K562 (cell line): ENCODE results near the gene CLEC10A. TPM values are rescaled to one million over a fixed set of nuclear protein-coding genes. Genes with fewer than 3 reads are reported as not detected.
A peak's percentile ranks its signal among the peaks of the same experiment; 100 is the strongest.

ENCODE experiments used
- ATAC-seq: fragments of 200-7000 bp; cut with Tn5 transposase; 3 replicates; pipeline ENCODE4 v1.9.1; 2020; ENCODE audit warnings: moderate library complexity
- BruUV-seq: library from RNA; stranded (reverse); fragments of 400-500 nt; replicated peaks from 2 replicates; lab custom pipeline; 2021; lab: Mats Ljungman, UMichigan
- CTCF ChIA-PET: fragments of 300-600 bp; formaldehyde crosslinking; extraction: SDS; loops from one replicate; lab custom pipeline; 2021; ENCODE audit warnings: low intra/inter-chr PET ratio; lab: Yijun Ruan, JAX
- POLR2A ChIA-PET: fragments of 300-600, 350-650 bp; sonication (Branson Sonifier 250); formaldehyde crosslinking; extraction: SDS; loops from one replicate; lab custom pipeline; 2021; ENCODE audit warnings: antibody characterized with exemption, inconsistent platforms; lab: Yijun Ruan, JAX
- DNase-seq, 4 experiments: peaks; one replicate each; pipeline versions ENCODE4 v3.0.0 to v3.0.0-alpha.2; 2011 to 2018; ENCODE audit warnings: low spot score in 3 of 4, mixed read lengths in 3 of 4; ENCODE audit errors: extremely low read depth in 1 of 4
- FAIRE-seq: peaks from 2 replicates; lab custom pipeline; 2011; peaks lifted over from hg19 to GRCh38; lab: Jason Lieb, UNC
- H2AFZ ChIP-seq: 2 replicates; pipeline ENCODE4 v1.6.0; 2011; ENCODE audit warnings: low read depth, low read length, control low read depth, inconsistent platforms
- H3K27ac ChIP-seq: fragments of 200-600 bp; 3 replicates; pipeline ENCODE4 v1.8.0; 2011; ENCODE audit warnings: low read depth, mild to moderate bottlenecking, control low read depth, inconsistent platforms, low read length, moderate library complexity, mixed read lengths; ENCODE audit errors: extremely low read depth
- H3K27me3 ChIP-seq, 2 experiments: fragments of 300-600 bp in 1 of 2; 2 replicates in 1 of 2; 3 replicates in 1 of 2; pipeline versions ENCODE4 v1.6.0 to v1.8.0; 2011; ENCODE audit warnings: inconsistent platforms in 2 of 2, low read length in 2 of 2, mild to moderate bottlenecking in 1 of 2, mixed read lengths in 1 of 2, moderate library complexity in 1 of 2; ENCODE audit not compliant: control insufficient read depth in 2 of 2, insufficient read depth in 2 of 2
- H3K36me3 ChIP-seq: fragments of 300-600 bp; 3 replicates; pipeline ENCODE4 v1.8.0; 2011; ENCODE audit warnings: mild to moderate bottlenecking, low read length, inconsistent platforms; ENCODE audit not compliant: control insufficient read depth, insufficient read depth
- H3K4me1 ChIP-seq, 2 experiments: fragments of 200-600 bp in 1 of 2; replicated peaks in 1 of 2; 2 replicates in 1 of 2; 3 replicates in 1 of 2; pipeline versions ENCODE4 v1.5.1 to v1.8.0; 2011; ENCODE audit warnings: inconsistent platforms in 2 of 2, low read length in 2 of 2, mild to moderate bottlenecking in 1 of 2, mixed read lengths in 1 of 2, moderate library complexity in 1 of 2; ENCODE audit not compliant: control insufficient read depth in 2 of 2, insufficient read depth in 2 of 2
- H3K4me2 ChIP-seq: 2 replicates; pipeline ENCODE4 v1.6.1; 2011; ENCODE audit warnings: low read length, control low read depth, inconsistent platforms, mixed read lengths; ENCODE audit not compliant: insufficient read depth
- H3K4me3 ChIP-seq: fragments of 200-600 bp; sonication (generic), shearing (Covaris generic); 2 replicates; pipeline ENCODE4 v1.5.1; 2016; ENCODE audit warnings: control low read depth, inconsistent platforms
- H3K79me2 ChIP-seq: fragments of 200-600 bp; 3 replicates; pipeline ENCODE4 v1.8.0; 2011; ENCODE audit warnings: low read length, inconsistent platforms; ENCODE audit not compliant: control insufficient read depth, insufficient read depth
- H3K9ac ChIP-seq, 2 experiments: 2 replicates each; pipeline versions ENCODE4 v1.6.0 to v1.6.1; 2011; ENCODE audit warnings: low read depth in 2 of 2, low read length in 2 of 2, control low read depth in 1 of 2, inconsistent platforms in 1 of 2, mild to moderate bottlenecking in 1 of 2, mixed read lengths in 1 of 2; ENCODE audit not compliant: insufficient read depth in 1 of 2
- H3K9me1 ChIP-seq: one replicate; pipeline ENCODE4 v1.6.0; 2011; ENCODE audit warnings: inconsistent platforms, mild to moderate bottlenecking, low read length, moderate library complexity; ENCODE audit not compliant: control insufficient read depth, insufficient read depth
- H3K9me3 ChIP-seq: replicated peaks from 2 replicates; pipeline ENCODE4 v1.5.1; 2011; ENCODE audit warnings: low read depth, low read length, inconsistent platforms; ENCODE audit not compliant: control insufficient read depth, insufficient read depth
- H4K20me1 ChIP-seq: replicated peaks from 2 replicates; pipeline ENCODE4 v1.6.1; 2011; ENCODE audit warnings: low read length, inconsistent platforms, mixed read lengths; ENCODE audit not compliant: control insufficient read depth, insufficient read depth
- BRD4 ChIP-seq: fragments of 200-600 bp; sonication (generic); IDR thresholded peaks from 2 replicates; pipeline ENCODE4 v1.6.1; 2017; ENCODE audit warnings: inconsistent platforms
- ETV6 ChIP-seq, 3 experiments: fragments of 150-350 bp in 1 of 3; sonication (generic) in 1 of 3; formaldehyde crosslinking in 1 of 3; IDR thresholded peaks; 2 replicates each; pipeline versions ENCODE4 v1.6.1 to v1.8.0; 2014 to 2022; ENCODE audit warnings: borderline replicate concordance in 2 of 3, low read depth in 2 of 3, antibody characterized with exemption in 1 of 3, low read length in 1 of 3, mild to moderate bottlenecking in 1 of 3, missing genetic modification reagents in 1 of 3
- MAFG ChIP-seq: fragments of 450-650 bp; conservative IDR thresholded peaks from 2 replicates; pipeline ENCODE4 v1.6.1; 2016; ENCODE audit warnings: missing genetic modification characterization, missing compliant biosample characterization
- PHB2 ChIP-seq: fragments of 450-650 bp; IDR thresholded peaks from 2 replicates; pipeline ENCODE4 v1.6.1; 2017; ENCODE audit warnings: low read depth
- ZBTB12 ChIP-seq: fragments of 250-450 bp; sonication (Bioruptor Pico); IDR thresholded peaks from 2 replicates; pipeline ENCODE4 v1.4.0; 2020
- ZHX1 ChIP-seq: fragments of 150-350 bp; conservative IDR thresholded peaks from 2 replicates; pipeline ENCODE4 v1.6.1; 2014; ENCODE audit warnings: low read length
- ZNF274 ChIP-seq: IDR thresholded peaks from 2 replicates; pipeline ENCODE4 v1.6.1; 2011; ENCODE audit warnings: low read depth, mild to moderate bottlenecking, low read length, moderate library complexity, borderline replicate concordance
- ZNF512 ChIP-seq: IDR thresholded peaks from 2 replicates; pipeline ENCODE4 v1.6.1; 2016; ENCODE audit warnings: missing genetic modification characterization, missing compliant biosample characterization
- WGBS: fragments of 100-300 bp; shearing (Covaris generic); methylation state at CpG from one replicate; pipeline ENCODE4 v1.1.6; 2016; ENCODE audit warnings: low coverage, mixed read lengths; ENCODE audit not compliant: insufficient coverage; ENCODE audit errors: missing lambda C conversion rate; 5-methylcytosine and 5-hydroxymethylcytosine counted together
- in situ Hi-C: fragments of 300-500 bp; cut with MboI; formaldehyde crosslinking; loops from 4 replicates; pipeline ENCODE4 v1.15.0; 2018; ENCODE audit warnings: inconsistent platforms, mixed read lengths
- intact Hi-C: fragments of 100-400 bp; cut with micrococcal nuclease; formaldehyde crosslinking; loops from 2 replicates; pipeline ENCODE4 v1.14.2; 2022
- polyA plus RNA-seq, 8 experiments: library from polyadenylated mRNA; depleted of rRNA in 4 of 8; stranded (reverse) in 5 of 8; unstranded in 3 of 8; fragments of >200 nt; fragmentation: Nextera tagmentation in 2 of 8; fragmentation: Illumina TruSeq in 1 of 8; extraction: Ambion mirVana in 2 of 8; extraction: Trizol in 1 of 8; gene quantifications; 2 replicates each; pipeline versions ENCODE4 v1.2.1 to v1.2.3, GENCODE V29; 2011 to 2014; ENCODE audit warnings: inconsistent platforms in 1 of 8, missing spikeins in 1 of 8
- total RNA-seq, 7 experiments: library from RNA; depleted of rRNA in 6 of 7; stranded (reverse); fragments of >200 nt in 6 of 7; fragmentation: Illumina TruSeq in 2 of 7; extraction: Trizol in 2 of 7; gene quantifications; 2 replicates each; pipeline versions ENCODE4 v1.2.1 to v1.2.3, GENCODE V29; 2011 to 2021; ENCODE audit warnings: low replicate concordance in 1 of 7
- TF ChIP-seq, protein P1 (sequence below): IDR thresholded peaks from 3 replicates; pipeline ENCODE4 v1.6.1; 2011; ENCODE audit warnings: borderline replicate concordance, mild to moderate bottlenecking, moderate library complexity; ENCODE audit not compliant: insufficient read length; ENCODE audit errors: extremely low read depth
- TF ChIP-seq, protein P2 (sequence below): fragments of 450-650 bp; IDR thresholded peaks from 2 replicates; pipeline ENCODE4 v1.6.1; 2017; ENCODE audit warnings: mild to moderate bottlenecking, moderate library complexity

The CLEC10A gene
- total and polyA plus RNA-seq, 9 of the 15 experiments (the other 6 are each of a cell fraction or from before 2014, with no cell fraction given), result 0.04 to 0.11 (median 0.05) TPM; not detected in 6

GRCh38 chr17:7097940-7098339 is 17.9 kb upstream of the CLEC10A start:
- no peak overlapping the region for H3K4me2 ChIP-seq
- TF ChIP-seq BRD4 (no peak), ZHX1 (no peak), MAFG (tag) (peak; percentile 39; the same call in 1 of the 2 replicates), ZBTB12 (no peak), ZNF274 (no peak), ZNF512 (no peak), PHB2 (no peak), ETV6 (IDR thresholded peaks at IDR 0.05; ENCODE audit: borderline replicate concordance in 1 of 2, low read depth in 2 of 2, low read length in 1 of 2) (no peak), ETV6 (CRISPR knock-in tag; IDR thresholded peaks at IDR 0.05; ENCODE audit: borderline replicate concordance) (no peak)
- TF ChIP-seq, protein P1, sequence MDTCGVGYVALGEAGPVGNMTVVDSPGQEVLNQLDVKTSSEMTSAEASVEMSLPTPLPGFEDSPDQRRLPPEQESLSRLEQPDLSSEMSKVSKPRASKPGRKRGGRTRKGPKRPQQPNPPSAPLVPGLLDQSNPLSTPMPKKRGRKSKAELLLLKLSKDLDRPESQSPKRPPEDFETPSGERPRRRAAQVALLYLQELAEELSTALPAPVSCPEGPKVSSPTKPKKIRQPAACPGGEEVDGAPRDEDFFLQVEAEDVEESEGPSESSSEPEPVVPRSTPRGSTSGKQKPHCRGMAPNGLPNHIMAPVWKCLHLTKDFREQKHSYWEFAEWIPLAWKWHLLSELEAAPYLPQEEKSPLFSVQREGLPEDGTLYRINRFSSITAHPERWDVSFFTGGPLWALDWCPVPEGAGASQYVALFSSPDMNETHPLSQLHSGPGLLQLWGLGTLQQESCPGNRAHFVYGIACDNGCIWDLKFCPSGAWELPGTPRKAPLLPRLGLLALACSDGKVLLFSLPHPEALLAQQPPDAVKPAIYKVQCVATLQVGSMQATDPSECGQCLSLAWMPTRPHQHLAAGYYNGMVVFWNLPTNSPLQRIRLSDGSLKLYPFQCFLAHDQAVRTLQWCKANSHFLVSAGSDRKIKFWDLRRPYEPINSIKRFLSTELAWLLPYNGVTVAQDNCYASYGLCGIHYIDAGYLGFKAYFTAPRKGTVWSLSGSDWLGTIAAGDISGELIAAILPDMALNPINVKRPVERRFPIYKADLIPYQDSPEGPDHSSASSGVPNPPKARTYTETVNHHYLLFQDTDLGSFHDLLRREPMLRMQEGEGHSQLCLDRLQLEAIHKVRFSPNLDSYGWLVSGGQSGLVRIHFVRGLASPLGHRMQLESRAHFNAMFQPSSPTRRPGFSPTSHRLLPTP, result no peak
- TF ChIP-seq, protein P2, sequence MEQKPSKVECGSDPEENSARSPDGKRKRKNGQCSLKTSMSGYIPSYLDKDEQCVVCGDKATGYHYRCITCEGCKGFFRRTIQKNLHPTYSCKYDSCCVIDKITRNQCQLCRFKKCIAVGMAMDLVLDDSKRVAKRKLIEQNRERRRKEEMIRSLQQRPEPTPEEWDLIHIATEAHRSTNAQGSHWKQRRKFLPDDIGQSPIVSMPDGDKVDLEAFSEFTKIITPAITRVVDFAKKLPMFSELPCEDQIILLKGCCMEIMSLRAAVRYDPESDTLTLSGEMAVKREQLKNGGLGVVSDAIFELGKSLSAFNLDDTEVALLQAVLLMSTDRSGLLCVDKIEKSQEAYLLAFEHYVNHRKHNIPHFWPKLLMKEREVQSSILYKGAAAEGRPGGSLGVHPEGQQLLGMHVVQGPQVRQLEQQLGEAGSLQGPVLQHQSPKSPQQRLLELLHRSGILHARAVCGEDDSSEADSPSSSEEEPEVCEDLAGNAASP, result no peak

More at GRCh38 chr17:7097940-7098339, 17.9 kb upstream of the CLEC10A start:
- Histone ChIP-seq H3K9me3 (no peaks in the 10 kb centered on the region), H3K9me1 (no peaks in the 10 kb centered on the region), H3K4me1 (no peaks in the 10 kb centered on the region; a peak in 1 of 5 replicates), H3K4me3 (no peak overlapping the region), H3K79me2 (no peaks in the 10 kb centered on the region), H2AFZ (no peak overlapping the region), H3K27ac (no peak overlapping the region), H3K27me3 (peaks cover 28 to 56% of the 10 kb centered on the region in 2 experiments; a peak in 4 of 5 replicates), H3K36me3 (no peaks in the 10 kb centered on the region), H4K20me1 (no peaks in the 10 kb centered on the region; the same call in 1 of the 2 replicates), H3K9ac (no peak overlapping the region)
- WGBS, result 4% methylated on average over 5 of the region's 5 CpGs
- in situ Hi-C loops (no loop called here), intact Hi-C loops (no loop called here)
- ChIA-PET CTCF (no interaction called here), POLR2A (no interaction called here)
- ATAC-seq (no peak), DNase-seq (no peak), FAIRE-seq (no peak)
- BruUV-seq, result no TSS peak
